Erythroblast (primary cell): Measurements from ENCODE around the gene C4orf54.

Experiments used
- GATA1 ChIP-seq: IDR thresholded peaks from 2 replicates; pipeline ENCODE4 v1.6.1; 2011; ENCODE audit warnings: low read depth, mild to moderate bottlenecking, control low read depth, low read length, moderate library complexity
- POLR2A ChIP-seq: IDR thresholded peaks from 2 replicates; pipeline ENCODE4 v1.6.1; 2011; ENCODE audit warnings: mild to moderate bottlenecking, low read length

GRCh38 chr4:99653916-99654315 is 3.7 kb downstream of the C4orf54 start:
- TF ChIP-seq POLR2A: no peak
- no peak for TF ChIP-seq GATA1
